HepG2 (cell line): ENCODE data around the gene CPE. TPM values are rescaled to one million over a fixed set of nuclear protein-coding genes. Genes with fewer than 3 reads are reported as not detected.

Experiments
- ATAC-seq: fragments of 200-7000 bp; cut with Tn5 transposase; 3 replicates; pipeline ENCODE4 v1.9.1; 2020; ENCODE audit warnings: mild to moderate bottlenecking, moderate library complexity
- BruUV-seq: library from RNA; stranded (reverse); fragments of 400-500 nt; replicated peaks from 2 replicates; lab custom pipeline; 2021; lab: Mats Ljungman, UMichigan
- CTCF ChIA-PET: fragments of 300-600 bp; formaldehyde crosslinking; extraction: SDS; loops from one replicate; lab custom pipeline; 2021; ENCODE audit warnings: low total read pairs, inconsistent platforms, low intra/inter-chr PET ratio; lab: Yijun Ruan, JAX
- POLR2A ChIA-PET: fragments of 350-600 bp; sonication (Branson Sonifier 250); formaldehyde crosslinking; loops from one replicate; lab custom pipeline; 2020; ENCODE audit warnings: antibody characterized with exemption, inconsistent platforms; lab: Yijun Ruan, JAX
- DNase-seq: peaks from one replicate; pipeline ENCODE4 v3.0.0-alpha.2; 2015; ENCODE audit warnings: low spot score
- FAIRE-seq: peaks from 3 replicates; lab custom pipeline; 2011; peaks lifted over from hg19 to GRCh38; lab: Jason Lieb, UNC
- H2AFZ ChIP-seq: one replicate; pipeline ENCODE4 v1.6.1; 2011; ENCODE audit warnings: low read length, inconsistent platforms
- H3K27ac ChIP-seq: fragments of 300-600 bp; 3 replicates; pipeline ENCODE4 v1.8.0; 2011; ENCODE audit warnings: mixed run types, mild to moderate bottlenecking, mixed read lengths, low read length, inconsistent platforms; ENCODE audit not compliant: insufficient read depth; ENCODE audit errors: extremely low read length
- H3K27me3 ChIP-seq, 2 experiments: fragments of 200-600 bp in 1 of 2; 2 replicates in 1 of 2; 3 replicates in 1 of 2; pipeline versions ENCODE4 v1.6.0 to v1.8.0; 2011; ENCODE audit warnings: low read length in 2 of 2, mild to moderate bottlenecking in 2 of 2, moderate library complexity in 2 of 2, inconsistent platforms in 1 of 2; ENCODE audit not compliant: insufficient read depth in 2 of 2, control insufficient read depth in 1 of 2
- H3K36me3 ChIP-seq, 2 experiments: fragments of 200-600 bp in 1 of 2; replicated peaks in 1 of 2; 2 replicates in 1 of 2; 3 replicates in 1 of 2; pipeline versions ENCODE4 v1.5.1 to v1.8.0; 2011; ENCODE audit warnings: low read length in 2 of 2, inconsistent platforms in 1 of 2; ENCODE audit not compliant: insufficient read depth in 2 of 2, control insufficient read depth in 1 of 2
- H3K4me1 ChIP-seq: 2 replicates; pipeline ENCODE4 v1.5.1; 2012; ENCODE audit warnings: low read length, inconsistent platforms; ENCODE audit not compliant: insufficient read depth
- H3K4me2 ChIP-seq: 2 replicates; pipeline ENCODE4 v1.6.0; 2011; ENCODE audit warnings: low read depth, low read length, inconsistent platforms
- H3K4me3 ChIP-seq, 3 experiments: fragments of 200-600 bp in 1 of 3; sonication (generic), shearing (Covaris generic) in 1 of 3; replicated peaks in 1 of 3; 2 replicates each; pipeline ENCODE4 v1.5.1; 2011 to 2016; ENCODE audit warnings: low read length in 3 of 3, inconsistent platforms in 2 of 3, low read depth in 2 of 3, mild to moderate bottlenecking in 2 of 3, control low read depth in 1 of 3, mixed read lengths in 1 of 3; ENCODE audit not compliant: insufficient read depth in 1 of 3
- H3K79me2 ChIP-seq: one replicate; pipeline ENCODE4 v1.6.1; 2011; ENCODE audit warnings: low read length, inconsistent platforms; ENCODE audit not compliant: insufficient read depth
- H3K9ac ChIP-seq: 2 replicates; pipeline ENCODE4 v1.6.0; 2011; ENCODE audit warnings: mild to moderate bottlenecking, low read depth, low read length, inconsistent platforms; ENCODE audit not compliant: insufficient read depth
- H3K9me3 ChIP-seq: 2 replicates; pipeline ENCODE4 v1.5.1; 2012; ENCODE audit warnings: mild to moderate bottlenecking, low read length
- H4K20me1 ChIP-seq: 2 replicates; pipeline ENCODE4 v1.6.0; 2011; ENCODE audit warnings: inconsistent platforms, mild to moderate bottlenecking, low read length, moderate library complexity; ENCODE audit not compliant: insufficient read depth
- SRSF9 ChIP-seq: fragments of 200-400 bp; formaldehyde crosslinking; IDR thresholded peaks from 2 replicates; pipeline ENCODE4 v1.6.1; 2018; ENCODE audit warnings: borderline replicate concordance, mild to moderate bottlenecking, low read depth, low read length; ENCODE audit not compliant: insufficient read depth, poor library complexity, severe bottlenecking
- ZNF549 ChIP-seq: sonication (generic); formaldehyde crosslinking; IDR thresholded peaks from 2 replicates; pipeline ENCODE4 v1.5.0; 2020; ENCODE audit warnings: missing genetic modification reagents
- ZNF589 ChIP-seq: sonication (generic); formaldehyde crosslinking; conservative IDR thresholded peaks from 2 replicates; pipeline ENCODE4 v1.8.0; 2022; ENCODE audit warnings: mild to moderate bottlenecking, moderate library complexity, missing genetic modification reagents
- WGBS: methylation state at CpG from one replicate; pipeline ENCODE4 v1.1.6; 2017; ENCODE audit warnings: low lambda C conversion rate; 5-methylcytosine and 5-hydroxymethylcytosine counted together
- in situ Hi-C: cut with HindIII; loops from 2 replicates; pipeline ENCODE4 v1.10.0; 2017; ENCODE audit warnings: low pct_unique_long_range_greater_than_20kb; ENCODE audit not compliant: extremely low pct_ligation_motif_present
- intact Hi-C: fragments of 100-400 bp; cut with micrococcal nuclease; formaldehyde crosslinking; loops from one replicate; pipeline ENCODE4 v1.10.0; 2022; ENCODE audit not compliant: unreplicated experiment
- polyA plus RNA-seq, 8 experiments: library from polyadenylated mRNA; depleted of rRNA in 3 of 8; stranded (reverse) in 7 of 8; unstranded in 1 of 8; fragments of >200 nt; fragmentation: Illumina TruSeq in 4 of 8; extraction: Trizol in 4 of 8; gene quantifications; 2 replicates each; pipeline versions ENCODE4 v1.2.1 to v1.2.3, GENCODE V29; 2011 to 2016; ENCODE audit warnings: low read depth in 4 of 8, missing spikeins in 1 of 8, mixed read lengths in 1 of 8; ENCODE audit not compliant: insufficient read depth in 1 of 8
- total RNA-seq, 5 experiments: library from RNA; depleted of rRNA; stranded (reverse); fragments of >200 nt; fragmentation: Illumina TruSeq; extraction: Trizol; gene quantifications; 2 replicates each; pipeline ENCODE4 v1.2.3, GENCODE V29; 2016; ENCODE audit warnings: low read depth in 1 of 5
- TF ChIP-seq, protein P1 (sequence below): sonication (generic); formaldehyde crosslinking; IDR thresholded peaks from 2 replicates; pipeline ENCODE4 v1.4.0; 2020; ENCODE audit warnings: low read depth, missing genetic modification reagents
- TF ChIP-seq, protein P2 (sequence below): sonication (generic); formaldehyde crosslinking; IDR thresholded peaks from 2 replicates; pipeline ENCODE4 v1.8.0; 2022; ENCODE audit warnings: mild to moderate bottlenecking, missing genetic modification reagents, moderate library complexity

CPE gene
- total and polyA plus RNA-seq, 2 of the 13 experiments (the other 11 are each of a cell fraction or from before 2014, with no cell fraction given) = 268 to 852 TPM

DNA sequence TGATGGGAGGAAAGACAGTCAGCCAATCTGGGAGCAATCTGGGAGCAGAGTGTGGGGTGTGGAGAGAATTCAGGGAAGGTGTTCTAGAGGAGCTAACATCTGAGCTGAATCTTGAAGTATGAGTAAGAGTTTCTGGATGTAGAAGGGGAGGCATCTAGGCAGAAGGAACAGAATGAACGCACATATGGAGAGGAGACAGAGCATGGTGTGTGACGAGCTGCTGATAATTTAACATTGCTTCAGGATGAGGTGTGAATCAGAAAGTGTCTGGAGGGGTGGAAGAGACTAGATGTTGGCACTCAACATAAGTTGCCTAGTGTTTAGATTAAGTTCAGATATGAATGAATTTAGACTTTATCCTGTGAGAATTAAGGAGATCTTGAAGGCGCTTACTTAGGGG lies 58.9 kb downstream of the CPE start (continued):
- TF ChIP-seq, protein P1, sequence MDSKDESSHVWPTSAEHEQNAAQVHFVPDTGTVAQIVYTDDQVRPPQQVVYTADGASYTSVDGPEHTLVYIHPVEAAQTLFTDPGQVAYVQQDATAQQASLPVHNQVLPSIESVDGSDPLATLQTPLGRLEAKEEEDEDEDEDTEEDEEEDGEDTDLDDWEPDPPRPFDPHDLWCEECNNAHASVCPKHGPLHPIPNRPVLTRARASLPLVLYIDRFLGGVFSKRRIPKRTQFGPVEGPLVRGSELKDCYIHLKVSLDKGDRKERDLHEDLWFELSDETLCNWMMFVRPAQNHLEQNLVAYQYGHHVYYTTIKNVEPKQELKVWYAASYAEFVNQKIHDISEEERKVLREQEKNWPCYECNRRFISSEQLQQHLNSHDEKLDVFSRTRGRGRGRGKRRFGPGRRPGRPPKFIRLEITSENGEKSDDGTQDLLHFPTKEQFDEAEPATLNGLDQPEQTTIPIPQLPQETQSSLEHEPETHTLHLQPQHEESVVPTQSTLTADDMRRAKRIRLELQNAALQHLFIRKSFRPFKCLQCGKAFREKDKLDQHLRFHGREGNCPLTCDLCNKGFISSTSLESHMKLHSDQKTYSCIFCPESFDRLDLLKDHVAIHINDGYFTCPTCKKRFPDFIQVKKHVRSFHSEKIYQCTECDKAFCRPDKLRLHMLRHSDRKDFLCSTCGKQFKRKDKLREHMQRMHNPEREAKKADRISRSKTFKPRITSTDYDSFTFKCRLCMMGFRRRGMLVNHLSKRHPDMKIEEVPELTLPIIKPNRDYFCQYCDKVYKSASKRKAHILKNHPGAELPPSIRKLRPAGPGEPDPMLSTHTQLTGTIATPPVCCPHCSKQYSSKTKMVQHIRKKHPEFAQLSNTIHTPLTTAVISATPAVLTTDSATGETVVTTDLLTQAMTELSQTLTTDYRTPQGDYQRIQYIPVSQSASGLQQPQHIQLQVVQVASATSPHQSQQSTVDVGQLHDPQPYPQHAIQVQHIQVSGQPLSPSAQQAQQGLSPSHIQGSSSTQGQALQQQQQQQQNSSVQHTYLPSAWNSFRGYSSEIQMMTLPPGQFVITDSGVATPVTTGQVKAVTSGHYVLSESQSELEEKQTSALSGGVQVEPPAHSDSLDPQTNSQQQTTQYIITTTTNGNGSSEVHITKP (CRISPR knock-in tag) = no peak
- TF ChIP-seq ZNF589 (CRISPR knock-in tag) (no peak), ZNF549 (CRISPR knock-in tag) (no peak)

DNA sequence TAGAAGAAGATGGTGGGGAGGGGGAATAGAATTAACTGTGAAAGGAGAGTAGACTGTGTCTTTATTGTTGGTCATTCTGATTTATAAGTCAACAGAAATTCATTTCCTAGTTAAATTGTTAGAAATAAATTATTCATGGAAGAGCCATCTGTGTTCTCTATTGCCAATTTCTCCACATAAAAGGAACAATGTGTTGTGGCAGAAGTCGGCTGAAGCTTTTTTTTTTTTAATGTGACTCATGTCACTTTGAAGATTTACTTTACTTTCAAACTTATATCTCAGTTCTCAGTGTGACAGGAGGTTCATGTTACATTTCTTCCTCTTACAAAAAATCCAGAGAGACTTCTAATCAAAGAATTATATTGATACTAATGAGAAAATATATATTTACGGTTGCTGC lies 60.5 kb downstream of the CPE start:
- no TSS peak for BruUV-seq
- no peak overlapping the region for H3K4me2 ChIP-seq
- intact Hi-C loops = loop anchor here (10.0 kb wide), 1 partner anchor 1615 kb away; no protein-coding TSS in a partner anchor

More for the DNA sequence above, 60.5 kb downstream of the CPE start:
- no peak for FAIRE-seq
- in situ Hi-C loops = no loop called here
- Histone ChIP-seq H3K9me3 (no peaks in the 10 kb centered on the region), H3K4me1 (peaks cover 6% of the 10 kb centered on the region; the same call in 1 of the 2 replicates), H3K79me2 (peaks cover 4% of the 10 kb centered on the region), H3K27ac (no peak overlapping the region), H3K36me3 (0 out of 5 replicates have a peak, but pooled peaks cover 0 to 3% of the 10 kb centered on the region in 2 experiments), H3K4me3 (no peak overlapping the region), H3K9ac (no peak overlapping the region), H3K27me3 (no peaks in the 10 kb centered on the region), H2AFZ (no peak overlapping the region), H4K20me1 (no peaks in the 10 kb centered on the region)
- no peak for DNase-seq
- ATAC-seq = no peak
- CTCF ChIA-PET = no interaction called here
- TF ChIP-seq, protein P2, sequence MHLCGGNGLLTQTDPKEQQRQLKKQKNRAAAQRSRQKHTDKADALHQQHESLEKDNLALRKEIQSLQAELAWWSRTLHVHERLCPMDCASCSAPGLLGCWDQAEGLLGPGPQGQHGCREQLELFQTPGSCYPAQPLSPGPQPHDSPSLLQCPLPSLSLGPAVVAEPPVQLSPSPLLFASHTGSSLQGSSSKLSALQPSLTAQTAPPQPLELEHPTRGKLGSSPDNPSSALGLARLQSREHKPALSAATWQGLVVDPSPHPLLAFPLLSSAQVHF (CRISPR knock-in tag) = no peak
- TF ChIP-seq SRSF9 = no peak
- 92% methylated on average over 2 of the region's 2 CpGs for WGBS
- POLR2A ChIA-PET = no interaction called here
